Retinal pigment epithelial cell (primary cell): ENCODE data around the gene SORL1-AS1.

ENCODE experiments used
- DNase-seq: peaks from one replicate; pipeline ENCODE4 v3.0.0-alpha.2; 2010; ENCODE audit warnings: low read depth
- H3K4me3 ChIP-seq: 2 replicates; pipeline ENCODE4 v1.5.1; 2011; ENCODE audit warnings: mild to moderate bottlenecking, low read length, control low read depth, moderate library complexity
- CTCF ChIP-seq: conservative IDR thresholded peaks from 2 replicates; pipeline ENCODE4 v1.5.1; 2011; ENCODE audit warnings: low read depth, low read length, control low read depth, inconsistent platforms

The SORL1-AS1 gene

GRCh38 chr11:121451986-121452608 lies 670 bp downstream of the SORL1-AS1 start, which contains the start of gene SORL1:
TSS of gene SORL1 (plus strand) at chr11:121452314. CDS start at chr11:121452332, 18 bp downstream.
- no peak for DNase-seq
- peak within 1 kb of the TSS; percentile 85 for H3K4me3 ChIP-seq
- peak; percentile 67 for TF ChIP-seq CTCF

- DNase-seq, result no peak
- peak overlapping the region; percentile 85 for H3K4me3 ChIP-seq
- no peak for TF ChIP-seq CTCF
These were observed 1.4 kb downstream of the SORL1-AS1 start for GRCh38 chr11:121451178-121451985.

GRCh38 chr11:121450401-121450800 lies 2.4 kb downstream of the SORL1-AS1 start:
- DNase-seq, result no peak
- TF ChIP-seq CTCF, result no peak
- H3K4me3 ChIP-seq, result no peak overlapping the region

- no peak overlapping the region for H3K4me3 ChIP-seq
- no peak for DNase-seq
- TF ChIP-seq CTCF, result no peak
These were observed 3.1 kb downstream of the SORL1-AS1 start for GRCh38 chr11:121449626-121450025.

GRCh38 chr11:121449123-121449522 lies 3.6 kb downstream of the SORL1-AS1 start:
- H3K4me3 ChIP-seq, result no peak overlapping the region
- TF ChIP-seq CTCF, result no peak
- no peak for DNase-seq

GRCh38 chr11:121448431-121448941 lies 4.3 kb downstream of the SORL1-AS1 start:
- TF ChIP-seq CTCF, result no peak
- DNase-seq, result no peak
- H3K4me3 ChIP-seq, result no peak overlapping the region
